GM10266 (cell line): Measurements from ENCODE around the gene TMEM94.

ENCODE experiments used
- DNase-seq: peaks from one replicate; pipeline ENCODE4 v3.0.0; 2012; ENCODE audit errors: extremely low spot score
- CTCF ChIP-seq: IDR thresholded peaks from 2 replicates; pipeline ENCODE4 v1.5.1; 2012; ENCODE audit warnings: mild to moderate bottlenecking, low read depth; ENCODE audit not compliant: control insufficient read depth, insufficient read depth; ENCODE audit errors: missing control alignments

The TMEM94 gene

GRCh38 chr17:75546181-75546580, 89.7 kb downstream of the TMEM94 start:
- TF ChIP-seq CTCF: no peak
- no peak for DNase-seq

- DNase-seq: no peak
Observed at GRCh38 chr17:75547091-75547490, 90.7 kb downstream of the TMEM94 start.

GRCh38 chr17:75548813-75549212, 92.4 kb downstream of the TMEM94 start:
- no peak for TF ChIP-seq CTCF
- no peak for DNase-seq

More at GRCh38 chr17:75547091-75547490, 90.7 kb downstream of the TMEM94 start:
- TF ChIP-seq CTCF: no peak
